ENCODE measurements around the gene CCDC137.
"Not testable (repeated sequence)": the region's sequence is repeated elsewhere in the genome, so short reads cannot be mapped to it uniquely, and the experiment has no call there.

CCDC137 gene

DNA sequence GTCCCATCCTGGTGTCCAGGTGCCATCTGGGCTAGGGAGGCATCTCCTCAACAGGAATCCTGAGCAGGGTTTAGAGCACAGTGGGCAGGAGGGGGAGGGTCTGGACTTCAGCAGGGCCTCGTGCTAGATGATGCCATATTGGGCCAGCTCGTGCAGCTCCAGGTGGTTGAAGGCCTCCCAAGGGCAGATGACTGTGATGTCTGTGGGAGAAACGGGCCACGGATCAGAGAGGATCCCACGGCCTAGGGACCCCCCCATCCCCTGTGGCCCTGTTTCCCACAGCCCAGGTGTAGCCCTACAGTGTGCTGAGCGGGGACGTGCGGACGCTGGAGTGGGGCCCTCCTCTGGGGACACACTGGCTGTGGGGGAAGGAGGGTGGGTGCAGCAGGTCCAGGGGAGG lies 15.6 kb upstream of the CCDC137 start:
- DNase-seq (ENCODE audit: low read depth in 1 of 2, low spot score in 1 of 2), result no peak

- DNase-seq (ENCODE audit: low read depth in 1 of 2, low spot score in 1 of 2), result no peak
Measured at GRCh38 chr17:81651692-81652091, 14.8 kb upstream of the CCDC137 start.

DNA sequence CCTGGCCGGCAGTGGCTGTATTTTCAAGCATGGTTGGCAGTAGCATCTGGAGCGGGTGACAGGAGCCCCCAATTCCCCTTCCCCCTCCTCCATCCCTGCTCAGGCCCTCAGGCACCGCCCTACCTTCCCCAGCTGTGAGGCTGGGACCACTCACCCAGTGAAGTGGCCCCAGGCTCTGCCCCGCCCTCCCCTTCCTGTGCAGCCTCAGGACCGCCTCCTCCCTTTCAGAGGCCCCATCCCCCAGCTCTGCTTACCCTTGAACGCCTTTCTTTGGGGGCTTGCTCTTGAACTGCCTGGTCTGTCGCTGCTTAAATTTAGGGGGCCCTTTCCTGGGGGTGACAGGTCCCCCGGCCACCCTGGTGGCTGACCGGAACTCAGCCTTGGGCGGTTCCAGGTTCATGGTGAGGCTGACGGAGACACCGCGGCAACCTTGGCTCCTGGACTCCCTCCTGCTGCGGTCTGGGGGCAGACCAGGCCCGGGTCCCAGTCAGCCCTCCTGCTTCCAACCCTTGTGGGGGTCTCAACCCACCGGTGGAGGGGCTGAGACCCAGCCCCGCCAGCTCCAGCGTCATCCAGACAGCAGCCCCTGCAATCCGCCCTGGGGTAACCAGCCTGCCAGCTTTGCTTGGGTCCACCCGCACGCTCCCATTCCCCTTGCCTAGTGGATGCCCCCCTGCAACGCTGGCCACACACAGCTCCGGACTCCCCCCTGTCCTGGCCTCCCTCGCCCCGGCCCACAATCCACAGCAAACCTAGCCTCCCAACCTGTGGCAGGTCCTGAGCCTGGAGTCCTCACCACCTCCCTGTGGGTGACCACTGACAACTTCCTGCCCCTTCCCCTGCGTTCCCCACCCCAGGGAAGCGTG lies 13.4 kb upstream of the CCDC137 start:
- no peak for DNase-seq (ENCODE audit: low read depth in 1 of 2, low spot score in 1 of 2)

GRCh38 chr17:81655378-81656117 lies 11.0 kb upstream of the CCDC137 start:
- no peak for DNase-seq (ENCODE audit: low read depth in 1 of 2, low spot score in 1 of 2)

- no peak for DNase-seq (ENCODE audit: low read depth in 1 of 2, low spot score in 1 of 2)
Measured at GRCh38 chr17:81656118-81656743, 10.3 kb upstream of the CCDC137 start, which contains the start of gene PDE6G. PDE6G (minus strand) TSS chr17:81656542; CDS start chr17:81653305, 3,237 bp downstream.

GRCh38 chr17:81656835-81657234 lies 9.7 kb upstream of the CCDC137 start:
- DNase-seq (ENCODE audit: low read depth in 1 of 2, low spot score in 1 of 2), result no peak

- DNase-seq (ENCODE audit: low read depth in 1 of 2, low spot score in 1 of 2), result no peak
Measured at GRCh38 chr17:81659038-81659437, 7.5 kb upstream of the CCDC137 start.

- DNase-seq (ENCODE audit: low read depth in 1 of 2, low spot score in 1 of 2), result no peak
Measured at GRCh38 chr17:81660441-81660840, 6.1 kb upstream of the CCDC137 start.

DNA sequence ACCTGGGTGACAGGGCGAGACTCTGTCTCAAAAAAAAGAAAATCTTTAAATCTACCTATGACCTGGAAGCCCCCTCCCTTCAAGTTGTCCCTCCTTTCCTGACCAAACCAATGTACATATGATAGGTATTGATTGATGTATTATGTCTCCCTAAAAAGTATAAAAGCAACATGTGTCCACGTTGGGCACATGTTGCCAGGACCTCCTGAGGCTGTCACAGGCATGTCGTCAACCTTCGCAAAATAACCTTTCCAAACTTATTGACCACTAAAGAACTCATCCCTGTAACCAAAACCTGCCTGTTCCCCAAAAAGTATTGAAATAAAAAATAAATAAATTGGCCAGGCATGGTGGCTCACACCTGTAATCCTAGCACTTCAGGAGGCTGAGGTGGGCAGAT lies 4.5 kb upstream of the CCDC137 start:
- no peak for DNase-seq (ENCODE audit: low read depth in 1 of 2, low spot score in 1 of 2)

- DNase-seq (ENCODE audit: low read depth in 1 of 2, low spot score in 1 of 2), result no peak
Measured at GRCh38 chr17:81664051-81664470, 2.5 kb upstream of the CCDC137 start.

DNA sequence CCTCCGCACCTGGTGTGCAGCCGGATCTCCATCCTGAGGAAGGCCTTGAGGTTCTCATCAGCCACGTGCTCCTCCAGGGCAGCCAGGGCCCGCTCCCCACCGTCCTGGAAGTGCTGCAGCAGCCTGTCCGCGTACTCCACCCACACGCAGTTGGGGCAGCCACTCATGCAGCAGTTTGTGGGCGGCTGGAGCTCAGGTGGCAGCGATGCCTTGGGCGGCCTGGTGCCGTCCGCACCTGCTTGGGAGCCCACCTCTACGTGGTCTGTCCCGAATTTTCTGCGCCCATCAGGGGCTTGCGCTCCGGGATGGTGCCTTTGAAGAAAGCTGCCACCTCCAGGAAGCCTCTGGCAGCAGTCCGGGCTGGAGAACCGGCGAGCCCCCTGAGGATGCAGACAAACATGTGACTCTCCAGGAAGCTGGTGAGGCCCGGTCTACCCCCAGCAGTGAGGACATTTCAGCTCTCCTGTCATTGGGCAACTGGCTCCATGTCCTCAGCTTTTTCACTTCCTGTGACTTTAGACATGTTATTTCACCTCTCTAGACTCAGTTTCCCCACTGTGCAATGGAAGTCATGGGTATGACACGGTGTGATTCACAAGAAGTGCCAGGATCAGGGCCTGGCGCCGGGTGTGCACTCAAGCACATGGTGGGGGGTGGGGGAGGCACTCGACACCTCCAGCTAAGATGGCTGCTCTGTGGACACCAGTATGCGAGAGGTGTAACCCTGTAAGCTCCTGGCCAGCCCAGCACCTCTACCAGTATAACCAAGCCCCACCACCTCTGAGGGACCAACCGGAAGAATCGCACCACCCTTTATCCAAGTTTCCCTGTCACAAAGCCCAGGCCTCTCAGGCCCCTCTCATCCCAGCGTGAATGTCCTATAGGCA lies 1.1 kb upstream of the CCDC137 start:
- peak; percentile 55 to 62 for DNase-seq (ENCODE audit: low read depth in 1 of 2, low spot score in 1 of 2)

DNA sequence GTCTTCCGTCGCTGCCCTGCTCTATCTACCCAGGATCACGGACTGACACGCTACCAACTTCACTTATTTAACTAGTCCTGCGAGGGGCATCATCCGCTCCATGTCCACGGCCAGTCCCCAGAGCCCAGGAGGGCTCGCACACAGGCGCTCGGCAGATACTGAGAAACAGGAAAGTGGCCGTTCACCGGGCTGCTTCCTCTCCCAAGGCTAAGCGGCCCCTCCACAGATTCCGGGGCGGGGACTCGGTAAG lies 520 bp upstream of the CCDC137 start:
- no peak for DNase-seq (ENCODE audit: low read depth in 1 of 2, low spot score in 1 of 2)

DNA sequence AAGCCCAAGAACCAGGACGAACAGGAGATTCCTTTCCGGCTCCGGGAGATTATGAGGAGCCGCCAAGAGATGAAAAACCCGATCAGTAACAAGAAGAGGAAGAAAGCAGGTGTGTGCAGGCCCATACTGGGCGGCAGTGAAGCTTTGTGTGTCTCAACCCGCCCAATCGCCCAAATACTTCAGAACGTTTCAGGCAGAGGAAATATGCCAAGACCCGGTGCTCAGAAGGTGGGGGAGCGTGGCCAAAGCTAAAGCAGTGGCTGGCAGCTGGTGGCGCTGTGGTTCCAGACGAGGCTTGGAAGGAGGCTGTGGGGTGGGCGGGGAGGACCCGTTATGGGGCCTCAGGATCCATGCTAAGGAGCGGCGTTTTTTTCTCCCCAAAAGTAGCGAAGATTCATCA lies 1.2 kb downstream of the CCDC137 start:
- no peak for DNase-seq (ENCODE audit: low read depth in 1 of 2, low spot score in 1 of 2)

DNA sequence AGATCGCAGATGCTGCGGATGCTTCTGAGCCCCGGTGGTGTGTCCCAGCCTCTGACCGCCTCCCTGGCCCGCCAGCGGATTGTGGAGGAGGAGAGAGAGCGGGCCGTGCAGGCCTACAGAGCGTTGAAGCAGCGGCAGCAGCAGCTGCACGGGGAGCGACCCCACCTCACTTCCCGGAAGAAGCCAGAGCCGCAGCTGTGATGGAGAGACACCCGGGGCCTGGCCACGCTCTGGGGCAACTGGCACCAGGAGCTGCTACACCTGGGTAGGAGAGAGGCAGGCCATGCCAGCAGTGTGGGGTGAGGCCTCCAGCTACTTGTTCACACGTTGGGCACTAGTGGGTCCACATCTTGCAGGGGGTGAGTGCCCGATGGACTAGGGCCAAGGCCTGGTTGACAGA lies 6.0 kb downstream of the CCDC137 start:
- no peak for DNase-seq (ENCODE audit: low read depth in 1 of 2, low spot score in 1 of 2)

DNA sequence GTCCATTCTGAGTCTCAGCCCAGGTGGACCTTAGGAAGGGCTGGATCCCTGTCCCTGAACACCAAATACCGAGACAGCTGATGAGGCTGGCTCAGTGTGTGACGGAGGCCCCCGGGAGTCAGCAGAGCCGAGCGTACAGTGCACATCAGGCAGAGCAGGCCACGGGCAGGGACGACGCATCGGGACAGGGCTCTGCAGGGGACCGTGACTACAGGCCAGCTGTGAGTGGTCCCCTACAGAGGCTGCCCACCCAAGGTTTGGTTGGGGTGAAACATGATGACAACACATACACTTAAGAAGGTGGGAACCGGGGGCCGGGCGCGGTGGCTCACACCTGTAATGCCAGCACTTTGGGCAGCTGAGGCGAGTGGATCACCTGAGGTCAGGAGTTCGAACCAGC lies 6.4 kb downstream of the CCDC137 start:
- no peak for DNase-seq (ENCODE audit: low read depth in 1 of 2, low spot score in 1 of 2)

DNA sequence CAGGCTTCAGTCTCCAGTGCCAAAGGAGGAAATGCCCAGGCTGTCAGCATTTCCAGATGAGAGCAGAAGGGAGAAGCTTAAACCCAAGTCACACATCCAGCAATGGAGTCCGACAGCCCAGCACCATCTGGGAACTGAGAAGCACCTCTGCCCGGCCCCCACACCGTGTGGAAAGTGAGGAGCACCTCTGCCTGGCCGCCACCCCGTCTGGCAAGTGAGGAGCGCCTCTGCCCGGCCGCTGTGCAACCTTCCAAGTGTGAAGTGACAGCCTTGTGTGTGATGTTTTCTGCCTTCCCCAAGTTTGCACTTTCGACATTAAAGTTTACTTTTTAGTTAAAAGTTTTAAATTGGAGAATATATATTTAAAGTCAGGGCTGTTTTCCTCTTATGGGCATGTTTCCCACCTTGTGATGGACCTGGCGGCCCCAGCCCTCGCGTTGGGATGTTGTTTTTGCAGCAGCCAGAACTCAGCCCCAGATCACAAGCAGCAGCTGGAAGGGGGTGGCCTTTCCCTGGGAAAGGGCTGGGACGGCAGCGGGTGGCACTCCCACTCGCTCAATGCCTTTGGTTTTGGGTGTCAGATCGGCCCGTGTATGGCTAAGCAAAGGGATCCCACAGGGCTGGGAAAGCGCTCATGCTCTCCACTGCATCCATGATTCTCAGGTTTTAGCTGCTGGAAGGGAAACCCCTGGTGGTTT lies 7.2 kb downstream of the CCDC137 start:
- DNase-seq (ENCODE audit: low read depth in 1 of 2, low spot score in 1 of 2), result no peak

DNA sequence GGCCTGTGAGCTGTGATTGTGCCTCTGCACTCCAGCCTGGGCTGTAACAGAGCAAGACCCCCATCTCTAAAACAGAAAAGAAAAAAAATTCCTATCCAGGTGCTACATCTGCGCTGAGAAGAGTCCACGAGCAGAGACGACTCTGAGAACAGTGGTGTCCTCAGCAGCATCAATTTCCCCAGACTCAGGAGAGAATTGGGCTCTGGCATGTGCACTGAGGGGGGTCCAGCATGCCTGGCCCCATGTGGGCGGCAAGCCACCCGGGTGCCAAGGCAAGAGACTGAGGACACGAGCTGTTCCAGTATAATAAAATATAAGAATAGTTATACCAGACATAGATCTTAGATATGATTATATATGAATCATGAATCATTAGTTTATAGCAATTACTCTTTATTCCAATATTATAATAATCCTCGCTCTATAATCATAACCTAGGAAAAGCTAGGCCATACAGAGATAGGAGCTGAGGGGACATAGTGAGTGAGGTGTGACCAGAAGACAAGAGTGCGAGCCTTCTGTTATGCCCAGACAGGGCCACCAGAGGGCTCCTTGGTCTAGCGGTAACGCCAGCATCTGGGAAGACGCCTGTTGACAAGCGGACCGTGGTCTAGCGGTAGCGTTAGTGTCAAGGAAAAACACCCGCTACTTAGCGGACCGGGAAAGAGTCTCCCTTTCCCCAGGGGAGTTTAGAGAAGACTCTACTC lies 9.1 kb downstream of the CCDC137 start:
- not testable (repeated sequence) for DNase-seq (ENCODE audit: low read depth in 1 of 2, low spot score in 1 of 2)

GRCh38 chr17:81676906-81677305 lies 10.4 kb downstream of the CCDC137 start:
- DNase-seq (ENCODE audit: low read depth in 1 of 2, low spot score in 1 of 2), result no peak

GRCh38 chr17:81680150-81680549 lies 13.6 kb downstream of the CCDC137 start:
- no peak for DNase-seq (ENCODE audit: low read depth in 1 of 2, low spot score in 1 of 2)

- DNase-seq (ENCODE audit: low read depth in 1 of 2, low spot score in 1 of 2), result no peak
Measured at GRCh38 chr17:81681672-81682071, 15.1 kb downstream of the CCDC137 start.

Measured in activated CD4-positive, alpha-beta T cell treated with anti-CD3 and anti-CD28 coated beads, Interleukin-2, amount 50 U/mL, for 24 hours (primary cell).